Measurements from ENCODE around the gene KLHDC9.

DNA sequence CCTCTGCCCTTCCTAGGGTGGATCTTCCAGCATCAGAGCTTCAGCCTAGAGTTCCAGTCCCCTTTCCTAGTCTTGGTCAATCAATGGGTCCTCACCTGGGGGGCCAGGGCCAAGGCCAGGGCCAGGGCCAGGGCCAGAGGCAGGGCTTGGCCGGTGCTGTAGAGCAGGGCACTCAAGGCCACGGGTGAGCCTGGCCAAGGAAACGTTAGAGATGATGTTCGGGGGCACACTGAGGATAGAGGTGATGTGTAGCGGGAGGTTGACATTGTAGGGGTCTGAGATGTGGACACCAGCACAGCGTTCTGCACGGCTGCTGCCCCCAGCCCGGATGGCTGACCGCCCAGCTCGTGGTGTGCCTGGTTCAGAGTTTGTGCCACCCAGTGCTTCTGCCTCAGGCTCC lies 46.9 kb upstream of the KLHDC9 start:
- no peak for TF ChIP-seq EZH2 (IDR thresholded peaks at IDR 0.05; ENCODE audit: low read length)
- TF ChIP-seq, protein P1, sequence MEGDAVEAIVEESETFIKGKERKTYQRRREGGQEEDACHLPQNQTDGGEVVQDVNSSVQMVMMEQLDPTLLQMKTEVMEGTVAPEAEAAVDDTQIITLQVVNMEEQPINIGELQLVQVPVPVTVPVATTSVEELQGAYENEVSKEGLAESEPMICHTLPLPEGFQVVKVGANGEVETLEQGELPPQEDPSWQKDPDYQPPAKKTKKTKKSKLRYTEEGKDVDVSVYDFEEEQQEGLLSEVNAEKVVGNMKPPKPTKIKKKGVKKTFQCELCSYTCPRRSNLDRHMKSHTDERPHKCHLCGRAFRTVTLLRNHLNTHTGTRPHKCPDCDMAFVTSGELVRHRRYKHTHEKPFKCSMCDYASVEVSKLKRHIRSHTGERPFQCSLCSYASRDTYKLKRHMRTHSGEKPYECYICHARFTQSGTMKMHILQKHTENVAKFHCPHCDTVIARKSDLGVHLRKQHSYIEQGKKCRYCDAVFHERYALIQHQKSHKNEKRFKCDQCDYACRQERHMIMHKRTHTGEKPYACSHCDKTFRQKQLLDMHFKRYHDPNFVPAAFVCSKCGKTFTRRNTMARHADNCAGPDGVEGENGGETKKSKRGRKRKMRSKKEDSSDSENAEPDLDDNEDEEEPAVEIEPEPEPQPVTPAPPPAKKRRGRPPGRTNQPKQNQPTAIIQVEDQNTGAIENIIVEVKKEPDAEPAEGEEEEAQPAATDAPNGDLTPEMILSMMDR (optimal IDR thresholded peaks at IDR 0.05 in 1 of 3, IDR thresholded peaks at IDR 0.05 in 1 of 3, conservative IDR thresholded peaks at IDR 0.05 in 1 of 3; ENCODE audit: extremely low read depth in 1 of 3, insufficient read depth in 2 of 3, low read length in 3 of 3): no peak
